Lower leg skin (tissue), 3 donors: ENCODE results near the gene SIGLEC10.
"Not testable (repeated sequence)": the region's sequence is repeated elsewhere in the genome, so short reads cannot be mapped to it uniquely, and the experiment has no call there.

Source experiments
- POLR2A ChIP-seq, 2 donors: fragments of 450-650 bp; IDR thresholded peaks; one replicate each; pipeline ENCODE4 v1.6.1; 2016 to 2017; ENCODE audit warnings: antibody characterized with exemption in 2 of 2, mild to moderate bottlenecking in 1 of 2, moderate library complexity in 1 of 2
- TF ChIP-seq, protein P1 (sequence below), 3 donors: fragments of 450-650 bp; IDR thresholded peaks; one replicate each; pipeline ENCODE4 v1.5.1; 2016; ENCODE audit warnings: antibody characterized with exemption in 3 of 3, mild to moderate bottlenecking in 3 of 3, moderate library complexity in 2 of 3

DNA sequence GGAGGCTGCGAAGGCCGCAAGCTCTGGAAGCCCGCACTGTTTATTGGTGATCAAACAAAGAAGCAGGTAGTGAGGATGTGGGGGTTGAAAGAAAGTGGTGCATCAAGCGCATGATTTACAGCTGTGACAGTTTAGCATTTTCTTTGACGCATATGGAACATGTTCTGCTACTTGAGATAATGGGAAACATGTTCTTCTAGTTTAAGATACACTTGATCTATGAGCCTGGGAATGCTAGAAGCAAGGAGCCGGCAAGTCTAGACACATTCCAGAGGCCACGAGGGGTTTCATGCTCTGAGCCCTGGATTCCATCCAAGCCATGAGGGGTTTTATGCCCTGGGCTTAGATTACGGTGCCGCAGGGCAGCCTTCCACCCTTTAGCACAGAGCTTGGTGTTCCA is 20.0 kb downstream of the SIGLEC10 start:
- TF ChIP-seq, protein P1, sequence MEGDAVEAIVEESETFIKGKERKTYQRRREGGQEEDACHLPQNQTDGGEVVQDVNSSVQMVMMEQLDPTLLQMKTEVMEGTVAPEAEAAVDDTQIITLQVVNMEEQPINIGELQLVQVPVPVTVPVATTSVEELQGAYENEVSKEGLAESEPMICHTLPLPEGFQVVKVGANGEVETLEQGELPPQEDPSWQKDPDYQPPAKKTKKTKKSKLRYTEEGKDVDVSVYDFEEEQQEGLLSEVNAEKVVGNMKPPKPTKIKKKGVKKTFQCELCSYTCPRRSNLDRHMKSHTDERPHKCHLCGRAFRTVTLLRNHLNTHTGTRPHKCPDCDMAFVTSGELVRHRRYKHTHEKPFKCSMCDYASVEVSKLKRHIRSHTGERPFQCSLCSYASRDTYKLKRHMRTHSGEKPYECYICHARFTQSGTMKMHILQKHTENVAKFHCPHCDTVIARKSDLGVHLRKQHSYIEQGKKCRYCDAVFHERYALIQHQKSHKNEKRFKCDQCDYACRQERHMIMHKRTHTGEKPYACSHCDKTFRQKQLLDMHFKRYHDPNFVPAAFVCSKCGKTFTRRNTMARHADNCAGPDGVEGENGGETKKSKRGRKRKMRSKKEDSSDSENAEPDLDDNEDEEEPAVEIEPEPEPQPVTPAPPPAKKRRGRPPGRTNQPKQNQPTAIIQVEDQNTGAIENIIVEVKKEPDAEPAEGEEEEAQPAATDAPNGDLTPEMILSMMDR (IDR thresholded peaks at IDR 0.05), result not testable (repeated sequence)
- TF ChIP-seq POLR2A (IDR thresholded peaks at IDR 0.05), result not testable (repeated sequence)
